AG09319 (cell line): Measurements from ENCODE around the gene AIFM2.

ENCODE experiments used
- DNase-seq: peaks from one replicate; pipeline ENCODE4 v3.0.0-alpha.2; 2010; ENCODE audit warnings: low read depth; ENCODE audit errors: extremely low read depth
- CTCF ChIP-seq: IDR thresholded peaks from 2 replicates; pipeline ENCODE4 v1.5.1; 2011; ENCODE audit warnings: low read depth, mild to moderate bottlenecking, inconsistent platforms, low read length, moderate library complexity

The AIFM2 gene

GRCh38 chr10:70169011-70169410 lies 36.4 kb upstream of the AIFM2 start:
- DNase-seq = no peak
- no peak for TF ChIP-seq CTCF

- DNase-seq = no peak
- no peak for TF ChIP-seq CTCF
These were observed 34.6 kb upstream of the AIFM2 start for GRCh38 chr10:70167246-70167645.

DNA sequence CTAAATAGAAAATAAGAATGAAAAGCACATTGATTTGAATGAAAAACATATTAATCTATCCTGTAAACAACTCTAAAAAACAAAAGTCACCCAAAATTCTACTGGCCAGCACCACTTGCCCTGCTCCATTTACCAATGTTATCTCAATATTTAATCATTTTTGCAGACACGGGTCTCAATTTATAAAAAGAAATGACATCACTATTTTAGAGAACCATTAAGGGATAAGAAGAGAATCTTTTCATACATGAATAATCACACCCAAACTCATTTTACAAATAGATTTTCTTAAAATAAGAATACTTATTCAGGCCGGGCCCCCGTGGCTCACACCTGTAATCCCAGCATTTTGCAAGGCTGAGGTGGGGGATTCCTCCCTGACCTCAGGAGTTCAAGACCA lies 33.8 kb upstream of the AIFM2 start:
- DNase-seq = no peak
- TF ChIP-seq CTCF = no peak

GRCh38 chr10:70164163-70164562 lies 31.5 kb upstream of the AIFM2 start:
- TF ChIP-seq CTCF = no peak
- DNase-seq = no peak

GRCh38 chr10:70163448-70163847 lies 30.8 kb upstream of the AIFM2 start:
- no peak for TF ChIP-seq CTCF
- no peak for DNase-seq

GRCh38 chr10:70162892-70163201 lies 30.2 kb upstream of the AIFM2 start:
- TF ChIP-seq CTCF = no peak
- no peak for DNase-seq

- no peak for TF ChIP-seq CTCF
- DNase-seq = no peak
These were observed 29.7 kb upstream of the AIFM2 start for GRCh38 chr10:70162151-70162891.
